ENCODE measurements around the gene NDST4.

Gene NDST4

DNA sequence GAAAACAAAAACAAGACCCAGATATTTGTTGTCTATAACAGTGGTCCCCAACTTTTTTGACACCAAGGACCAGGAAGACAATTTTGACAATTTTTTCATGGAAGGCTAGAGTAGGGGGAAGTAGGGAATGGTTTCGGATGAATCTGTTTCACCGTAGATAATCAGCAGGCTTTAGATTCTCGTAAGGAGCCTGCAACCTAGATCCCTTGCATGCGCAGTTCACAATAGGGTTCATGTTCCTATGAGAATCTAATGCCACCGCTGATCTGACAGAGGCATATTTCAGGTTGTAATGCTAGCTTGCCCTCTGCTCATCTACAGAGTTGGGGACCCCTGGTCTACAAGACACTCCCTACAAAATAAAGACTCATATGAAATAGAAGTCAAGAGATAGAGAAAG, 229.8 kb downstream of the NDST4 start:
- TF ChIP-seq, protein P1, sequence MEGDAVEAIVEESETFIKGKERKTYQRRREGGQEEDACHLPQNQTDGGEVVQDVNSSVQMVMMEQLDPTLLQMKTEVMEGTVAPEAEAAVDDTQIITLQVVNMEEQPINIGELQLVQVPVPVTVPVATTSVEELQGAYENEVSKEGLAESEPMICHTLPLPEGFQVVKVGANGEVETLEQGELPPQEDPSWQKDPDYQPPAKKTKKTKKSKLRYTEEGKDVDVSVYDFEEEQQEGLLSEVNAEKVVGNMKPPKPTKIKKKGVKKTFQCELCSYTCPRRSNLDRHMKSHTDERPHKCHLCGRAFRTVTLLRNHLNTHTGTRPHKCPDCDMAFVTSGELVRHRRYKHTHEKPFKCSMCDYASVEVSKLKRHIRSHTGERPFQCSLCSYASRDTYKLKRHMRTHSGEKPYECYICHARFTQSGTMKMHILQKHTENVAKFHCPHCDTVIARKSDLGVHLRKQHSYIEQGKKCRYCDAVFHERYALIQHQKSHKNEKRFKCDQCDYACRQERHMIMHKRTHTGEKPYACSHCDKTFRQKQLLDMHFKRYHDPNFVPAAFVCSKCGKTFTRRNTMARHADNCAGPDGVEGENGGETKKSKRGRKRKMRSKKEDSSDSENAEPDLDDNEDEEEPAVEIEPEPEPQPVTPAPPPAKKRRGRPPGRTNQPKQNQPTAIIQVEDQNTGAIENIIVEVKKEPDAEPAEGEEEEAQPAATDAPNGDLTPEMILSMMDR (IDR thresholded peaks at IDR 0.05; ENCODE audit: low read depth, low read length): no peak
- DNase-seq (ENCODE audit: extremely low read depth, low read depth): no peak

DNA sequence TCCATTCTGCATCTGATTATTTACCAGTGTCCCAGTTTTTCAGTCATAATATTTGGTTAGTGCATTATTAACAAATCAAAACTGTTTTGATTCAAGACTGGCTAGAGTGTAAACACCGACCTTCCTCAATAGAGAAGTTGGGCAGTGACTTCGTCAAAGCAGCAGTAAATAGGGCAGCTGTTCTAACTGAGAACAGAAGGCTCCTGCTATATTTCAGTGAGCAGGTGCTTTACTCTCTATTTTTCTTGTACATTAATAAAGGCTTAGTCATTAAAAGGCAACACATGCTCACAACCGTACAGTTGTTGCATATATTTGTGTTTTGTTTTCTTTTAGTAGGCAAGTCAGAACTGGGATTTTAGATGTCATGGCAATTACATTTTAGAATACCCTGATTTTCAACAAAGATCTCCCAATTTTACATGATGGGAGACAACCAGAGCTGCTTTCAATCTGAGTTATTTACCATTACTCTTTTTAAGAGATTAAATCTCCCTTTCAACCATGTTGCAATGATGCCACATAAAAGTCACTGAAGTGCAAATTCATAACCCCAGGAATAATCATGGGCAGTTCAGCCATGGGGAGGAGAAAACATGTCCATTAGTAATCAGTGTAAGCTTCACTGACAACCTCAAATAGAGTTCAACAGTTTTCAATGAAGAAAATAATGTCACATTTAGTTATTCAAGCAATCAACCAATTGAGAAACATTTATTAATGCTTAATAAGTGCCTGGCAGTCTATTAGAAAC, 233.3 kb downstream of the NDST4 start:
- TF ChIP-seq, protein P1 (IDR thresholded peaks at IDR 0.05; ENCODE audit: low read depth, low read length): no peak
- no peak for DNase-seq (ENCODE audit: extremely low read depth, low read depth)

DNA sequence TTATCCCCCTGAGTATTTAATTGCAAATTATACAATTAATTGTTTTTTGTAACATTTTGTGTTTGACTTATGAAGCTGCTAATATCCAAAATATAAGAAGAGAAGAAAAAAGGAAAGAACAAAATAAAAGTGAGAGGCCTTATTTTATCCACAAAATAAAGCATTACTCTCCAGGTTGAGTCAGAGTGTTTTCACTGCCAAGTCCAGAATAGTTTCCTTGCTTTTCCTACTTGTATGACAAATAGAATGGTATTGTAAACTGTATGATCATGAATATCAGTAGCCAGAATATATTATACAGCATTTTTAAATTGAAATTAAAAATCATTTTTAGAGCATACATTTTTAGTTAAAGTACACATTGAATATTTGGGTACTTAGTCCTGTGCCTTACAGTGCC, 237.8 kb downstream of the NDST4 start:
- DNase-seq (ENCODE audit: extremely low read depth, low read depth): no peak
- TF ChIP-seq, protein P1 (IDR thresholded peaks at IDR 0.05; ENCODE audit: low read depth, low read length): no peak

DNA sequence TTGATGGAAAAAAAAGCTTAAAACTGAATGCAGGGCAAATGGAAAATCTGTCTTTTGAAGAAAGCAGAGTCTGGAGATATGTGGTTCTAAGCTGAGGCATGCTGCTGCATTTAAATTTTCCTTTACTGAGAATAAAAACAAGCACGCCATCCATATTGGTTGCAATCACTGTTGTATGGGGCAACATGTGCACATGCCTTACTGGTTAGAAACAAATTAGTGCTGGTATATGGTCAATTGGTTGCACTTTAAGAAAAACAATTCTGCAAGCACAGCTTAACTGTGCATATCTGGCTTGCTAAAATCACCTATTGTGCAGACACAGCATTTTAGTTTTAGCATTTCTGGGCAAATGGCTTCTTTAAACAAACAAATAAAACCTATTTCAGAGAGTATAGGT, 239.1 kb downstream of the NDST4 start:
- TF ChIP-seq, protein P1 (IDR thresholded peaks at IDR 0.05; ENCODE audit: low read depth, low read length): no peak
- no peak for DNase-seq (ENCODE audit: extremely low read depth, low read depth)

DNA sequence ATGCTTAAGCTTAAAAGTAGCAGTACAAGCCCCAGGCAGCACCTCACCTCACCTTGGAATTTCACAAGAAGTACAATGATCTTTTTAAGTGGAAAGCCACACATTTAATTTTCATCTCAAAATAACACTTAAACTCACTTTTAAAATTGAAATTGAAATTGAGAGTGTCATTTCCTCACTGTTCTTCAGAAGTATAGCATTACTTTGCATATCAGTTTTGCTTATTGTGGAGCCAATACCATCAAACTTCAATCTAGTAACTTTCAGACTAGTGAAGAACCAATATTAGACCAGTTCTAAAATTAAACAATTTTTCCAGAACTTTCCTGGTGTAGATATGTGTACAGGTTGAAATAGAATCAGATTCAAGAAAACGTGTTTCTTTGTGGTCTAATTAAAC, 242.4 kb downstream of the NDST4 start:
- TF ChIP-seq, protein P1 (IDR thresholded peaks at IDR 0.05; ENCODE audit: low read depth, low read length): no peak
- no peak for DNase-seq (ENCODE audit: extremely low read depth, low read depth)

DNA sequence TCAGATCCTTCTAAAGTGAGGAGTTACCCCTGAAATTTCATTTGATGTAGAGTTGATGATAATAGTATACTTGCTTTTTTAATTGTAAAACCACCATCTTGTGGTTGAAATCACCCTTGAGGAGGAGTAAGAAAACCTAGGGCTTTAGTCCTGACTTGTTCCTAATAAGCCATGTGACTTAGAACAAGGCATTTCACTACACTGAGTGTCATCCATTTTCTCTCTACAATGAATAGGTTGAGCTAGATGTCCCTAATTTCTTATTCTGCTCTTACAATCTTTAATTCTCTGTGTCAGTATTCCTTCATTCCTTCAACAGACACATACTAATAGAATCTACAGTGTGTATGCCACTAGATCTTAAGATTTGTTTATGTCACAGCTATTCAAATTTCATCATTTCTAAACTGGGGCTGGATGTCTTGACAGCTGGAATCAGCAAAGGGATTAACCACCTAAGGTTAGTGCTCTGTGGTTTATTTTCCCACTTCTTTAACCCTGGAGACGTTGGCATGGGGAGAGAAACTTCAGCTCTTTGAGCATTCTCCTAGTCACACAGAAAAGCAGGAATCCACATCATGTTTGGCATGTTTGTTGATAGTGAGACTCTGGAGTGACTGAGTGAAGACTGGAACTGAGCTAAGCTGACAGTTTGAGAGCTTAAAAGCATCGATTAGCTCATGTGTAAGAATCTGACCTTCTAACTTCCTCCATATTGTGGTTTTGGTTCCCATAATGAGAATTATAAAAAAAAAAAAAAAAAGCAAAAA, 246.3 kb downstream of the NDST4 start:
- DNase-seq (ENCODE audit: extremely low read depth, low read depth): no peak
- TF ChIP-seq, protein P1 (IDR thresholded peaks at IDR 0.05; ENCODE audit: low read depth, low read length): no peak

DNA sequence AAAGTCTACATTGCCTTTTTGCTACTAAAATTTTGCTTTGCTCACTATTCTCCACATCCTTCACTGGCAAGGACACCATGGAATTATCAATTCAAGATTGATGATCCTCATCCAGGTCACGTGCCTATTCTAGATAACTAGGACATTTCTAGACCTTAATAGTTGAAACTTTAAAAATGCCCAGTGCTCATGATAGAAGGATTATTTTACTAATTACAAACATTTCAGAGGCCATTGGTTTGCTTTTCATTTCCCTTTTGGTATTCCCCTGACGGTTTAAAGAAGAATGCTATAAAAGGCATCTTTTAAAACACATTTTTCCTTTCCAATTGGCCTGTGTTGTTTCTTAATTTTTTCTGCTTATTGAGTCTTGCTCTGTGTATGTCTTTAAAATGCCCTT, 249.4 kb downstream of the NDST4 start:
- TF ChIP-seq, protein P1 (IDR thresholded peaks at IDR 0.05; ENCODE audit: low read depth, low read length): no peak
- DNase-seq (ENCODE audit: extremely low read depth, low read depth): no peak
